Measurements from ENCODE around the gene CPTP. TPM values are rescaled to one million over a fixed set of nuclear protein-coding genes. Genes with fewer than 3 reads are reported as not detected.
A peak's percentile ranks its signal among the peaks of the same experiment; 100 is the strongest.

Gene CPTP
- total and polyA plus RNA-seq, 2 of the 13 experiments (the other 11 are each of a cell fraction or from before 2014, with no cell fraction given), result 5.5 to 9.3 TPM

DNA sequence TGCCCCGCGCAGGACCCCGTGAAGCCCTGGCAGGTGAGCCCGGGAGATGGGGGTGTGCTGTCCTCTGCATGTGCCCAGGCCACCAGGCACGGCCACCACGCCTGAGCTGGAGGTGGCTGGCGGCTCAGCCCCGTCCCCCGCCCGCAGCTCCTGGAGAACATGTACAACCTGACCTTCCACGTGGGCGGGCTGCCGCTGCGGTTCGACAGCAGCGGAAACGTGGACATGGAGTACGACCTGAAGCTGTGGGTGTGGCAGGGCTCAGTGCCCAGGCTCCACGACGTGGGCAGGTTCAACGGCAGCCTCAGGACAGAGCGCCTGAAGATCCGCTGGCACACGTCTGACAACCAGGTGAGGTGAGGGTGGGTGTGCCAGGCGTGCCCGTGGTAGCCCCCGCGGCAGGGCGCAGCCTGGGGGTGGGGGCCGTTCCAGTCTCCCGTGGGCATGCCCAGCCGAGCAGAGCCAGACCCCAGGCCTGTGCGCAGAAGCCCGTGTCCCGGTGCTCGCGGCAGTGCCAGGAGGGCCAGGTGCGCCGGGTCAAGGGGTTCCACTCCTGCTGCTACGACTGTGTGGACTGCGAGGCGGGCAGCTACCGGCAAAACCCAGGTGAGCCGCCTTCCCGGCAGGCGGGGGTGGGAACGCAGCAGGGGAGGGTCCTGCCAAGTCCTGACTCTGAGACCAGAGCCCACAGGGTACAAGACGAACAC, 8.3 kb downstream of the CPTP start:
- intact Hi-C loops (cut with micrococcal nuclease; ENCODE audit: unreplicated experiment), result no loop called here
- Histone ChIP-seq H3K27me3 (ENCODE audit: control insufficient read depth in 1 of 2, insufficient read depth in 2 of 2, low read length in 2 of 2) (0 out of 5 replicates have a peak, but pooled peaks cover 0 to 4% of the 10 kb centered on the region in 2 experiments), H3K9ac (ENCODE audit: insufficient read depth, low read depth, low read length) (no peak overlapping the region), H4K20me1 (ENCODE audit: insufficient read depth, low read length) (peaks cover 7% of the 10 kb centered on the region; the same call in 1 of the 2 replicates), H3K9me3 (ENCODE audit: low read length) (no peaks in the 10 kb centered on the region), H3K79me2 (ENCODE audit: insufficient read depth, low read length) (no peaks in the 10 kb centered on the region), H3K4me2 (ENCODE audit: low read depth, low read length) (no peak overlapping the region), H3K27ac (ENCODE audit: extremely low read length, insufficient read depth, low read length) (no peak overlapping the region), H3K4me1 (ENCODE audit: insufficient read depth, low read length) (peaks cover 24% of the 10 kb centered on the region), H2AFZ (ENCODE audit: low read length) (no peak overlapping the region), H3K36me3 (replicated peaks in 1 of 2; ENCODE audit: control insufficient read depth in 1 of 2, insufficient read depth in 2 of 2, low read length in 2 of 2) (peaks cover 0 to 3% of the 10 kb centered on the region in 2 experiments; a peak in 2 of 5 replicates), H3K4me3 (replicated peaks in 1 of 3; ENCODE audit: insufficient read depth in 1 of 3, low read depth in 2 of 3, low read length in 3 of 3) (no peak overlapping the region)
- 0 out of 3 replicates have a peak, but pooled peaks have one; percentile 0 for ATAC-seq
- FAIRE-seq, result no peak
- ChIA-PET CTCF (ENCODE audit: low intra/inter-chr PET ratio, low total read pairs) (no interaction called here), POLR2A (interaction anchor here (1.0 to 3.9 kb wide), 2 partner anchors 15 to 42 kb away, joined by 3 to 12 read pairs; partner anchors contain the start of genes AURKAIP1 and DVL1)
- no peak for DNase-seq (ENCODE audit: low spot score)
- no TSS peak for BruUV-seq (replicated peaks)
- TF ChIP-seq ZNF275 (CRISPR knock-in tag; IDR thresholded peaks at IDR 0.05; ENCODE audit: borderline replicate concordance) (no peak), ZNF343 (CRISPR knock-in tag; IDR thresholded peaks at IDR 0.05) (0 out of 2 replicates have a peak, but pooled peaks have one; percentile 9), PAXIP1 (CRISPR knock-in tag; conservative IDR thresholded peaks at IDR 0.05) (no peak), BATF2 (CRISPR knock-in tag; IDR thresholded peaks at IDR 0.05) (0 out of 2 replicates have a peak, but pooled peaks have one; percentile 30)
- in situ Hi-C loops (cut with HindIII; ENCODE audit: extremely low pct_ligation_motif_present, low pct_unique_long_range_greater_than_20kb), result no loop called here
- WGBS (ENCODE audit: low lambda C conversion rate), result 90% methylated on average over 18 of the region's 48 CpGs
